Measurements from ENCODE around the gene INO80B. TPM values are rescaled to one million over a fixed set of nuclear protein-coding genes. Genes with fewer than 3 reads are reported as not detected.

INO80B gene
- total RNA-seq, 1 experiment from 2014 or later, result 26.5 TPM

DNA sequence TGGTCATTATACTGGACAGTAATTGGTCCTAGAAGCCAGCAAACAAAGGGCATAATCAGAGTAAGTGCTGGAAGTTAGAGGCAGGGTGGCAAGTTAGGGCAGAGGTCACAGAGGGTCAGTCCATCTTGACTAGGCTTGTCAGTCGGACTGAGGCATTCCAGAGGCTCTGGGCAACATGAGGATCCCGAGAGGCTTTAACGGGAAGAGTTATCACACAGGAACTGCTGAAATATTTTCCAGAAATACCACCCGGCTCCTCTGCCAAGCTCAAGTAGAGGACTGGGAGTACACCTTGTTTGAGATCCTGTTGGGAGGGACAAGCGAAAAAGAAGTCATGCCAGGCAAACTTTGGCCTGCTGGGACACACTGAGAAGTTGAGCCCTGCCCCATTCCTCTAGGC lies 47.2 kb upstream of the INO80B start:
- intact Hi-C loops (cut with micrococcal nuclease; ENCODE audit: unreplicated experiment), result no loop called here
- POLR2A ChIA-PET, result no interaction called here
- CTCF ChIA-PET, result no interaction called here
- 0 out of 2 replicates have a peak, but pooled peaks have one; percentile 14 for ATAC-seq
- TF ChIP-seq, protein P1, sequence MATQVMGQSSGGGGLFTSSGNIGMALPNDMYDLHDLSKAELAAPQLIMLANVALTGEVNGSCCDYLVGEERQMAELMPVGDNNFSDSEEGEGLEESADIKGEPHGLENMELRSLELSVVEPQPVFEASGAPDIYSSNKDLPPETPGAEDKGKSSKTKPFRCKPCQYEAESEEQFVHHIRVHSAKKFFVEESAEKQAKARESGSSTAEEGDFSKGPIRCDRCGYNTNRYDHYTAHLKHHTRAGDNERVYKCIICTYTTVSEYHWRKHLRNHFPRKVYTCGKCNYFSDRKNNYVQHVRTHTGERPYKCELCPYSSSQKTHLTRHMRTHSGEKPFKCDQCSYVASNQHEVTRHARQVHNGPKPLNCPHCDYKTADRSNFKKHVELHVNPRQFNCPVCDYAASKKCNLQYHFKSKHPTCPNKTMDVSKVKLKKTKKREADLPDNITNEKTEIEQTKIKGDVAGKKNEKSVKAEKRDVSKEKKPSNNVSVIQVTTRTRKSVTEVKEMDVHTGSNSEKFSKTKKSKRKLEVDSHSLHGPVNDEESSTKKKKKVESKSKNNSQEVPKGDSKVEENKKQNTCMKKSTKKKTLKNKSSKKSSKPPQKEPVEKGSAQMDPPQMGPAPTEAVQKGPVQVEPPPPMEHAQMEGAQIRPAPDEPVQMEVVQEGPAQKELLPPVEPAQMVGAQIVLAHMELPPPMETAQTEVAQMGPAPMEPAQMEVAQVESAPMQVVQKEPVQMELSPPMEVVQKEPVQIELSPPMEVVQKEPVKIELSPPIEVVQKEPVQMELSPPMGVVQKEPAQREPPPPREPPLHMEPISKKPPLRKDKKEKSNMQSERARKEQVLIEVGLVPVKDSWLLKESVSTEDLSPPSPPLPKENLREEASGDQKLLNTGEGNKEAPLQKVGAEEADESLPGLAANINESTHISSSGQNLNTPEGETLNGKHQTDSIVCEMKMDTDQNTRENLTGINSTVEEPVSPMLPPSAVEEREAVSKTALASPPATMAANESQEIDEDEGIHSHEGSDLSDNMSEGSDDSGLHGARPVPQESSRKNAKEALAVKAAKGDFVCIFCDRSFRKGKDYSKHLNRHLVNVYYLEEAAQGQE (IDR thresholded peaks at IDR 0.05; ENCODE audit: insufficient read depth in 1 of 2, low read depth in 2 of 2, low read length in 1 of 2), result no peak
- TF ChIP-seq SIN3A (IDR thresholded peaks at IDR 0.05; ENCODE audit: borderline replicate concordance, insufficient read depth, low read depth, low read length) (no peak), POLR2AphosphoS5 (IDR thresholded peaks at IDR 0.05; ENCODE audit: low read depth, low read length) (no peak), TCF7L2 (IDR thresholded peaks at IDR 0.05; ENCODE audit: low read depth, low read length) (no peak)
- TF ChIP-seq, protein P2, sequence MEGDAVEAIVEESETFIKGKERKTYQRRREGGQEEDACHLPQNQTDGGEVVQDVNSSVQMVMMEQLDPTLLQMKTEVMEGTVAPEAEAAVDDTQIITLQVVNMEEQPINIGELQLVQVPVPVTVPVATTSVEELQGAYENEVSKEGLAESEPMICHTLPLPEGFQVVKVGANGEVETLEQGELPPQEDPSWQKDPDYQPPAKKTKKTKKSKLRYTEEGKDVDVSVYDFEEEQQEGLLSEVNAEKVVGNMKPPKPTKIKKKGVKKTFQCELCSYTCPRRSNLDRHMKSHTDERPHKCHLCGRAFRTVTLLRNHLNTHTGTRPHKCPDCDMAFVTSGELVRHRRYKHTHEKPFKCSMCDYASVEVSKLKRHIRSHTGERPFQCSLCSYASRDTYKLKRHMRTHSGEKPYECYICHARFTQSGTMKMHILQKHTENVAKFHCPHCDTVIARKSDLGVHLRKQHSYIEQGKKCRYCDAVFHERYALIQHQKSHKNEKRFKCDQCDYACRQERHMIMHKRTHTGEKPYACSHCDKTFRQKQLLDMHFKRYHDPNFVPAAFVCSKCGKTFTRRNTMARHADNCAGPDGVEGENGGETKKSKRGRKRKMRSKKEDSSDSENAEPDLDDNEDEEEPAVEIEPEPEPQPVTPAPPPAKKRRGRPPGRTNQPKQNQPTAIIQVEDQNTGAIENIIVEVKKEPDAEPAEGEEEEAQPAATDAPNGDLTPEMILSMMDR (IDR thresholded peaks at IDR 0.05), result no peak
- Histone ChIP-seq H3K27ac (ENCODE audit: low read length) (no peak overlapping the region), H3K27me3 (ENCODE audit: control insufficient read depth, insufficient read depth, low read length) (no peaks in the 10 kb centered on the region), H3K36me3 (ENCODE audit: control insufficient read depth, insufficient read depth, low read length) (no peaks in the 10 kb centered on the region), H3K4me1 (ENCODE audit: control insufficient read depth, insufficient read depth, low read length) (no peaks in the 10 kb centered on the region), H3K9me3 (ENCODE audit: control insufficient read depth, insufficient read depth, low read depth, low read length) (no peaks in the 10 kb centered on the region), H3K4me3 (ENCODE audit: low read depth in 2 of 2, low read length in 2 of 2) (no peak overlapping the region)
- BruUV-seq (replicated peaks), result no TSS peak
- in situ Hi-C loops (cut with HindIII; ENCODE audit: low pct_unique_long_range_greater_than_20kb, low sequenced_read_pairs), result no loop called here
- no peak for DNase-seq (ENCODE audit: low read depth, low spot score)

DNA sequence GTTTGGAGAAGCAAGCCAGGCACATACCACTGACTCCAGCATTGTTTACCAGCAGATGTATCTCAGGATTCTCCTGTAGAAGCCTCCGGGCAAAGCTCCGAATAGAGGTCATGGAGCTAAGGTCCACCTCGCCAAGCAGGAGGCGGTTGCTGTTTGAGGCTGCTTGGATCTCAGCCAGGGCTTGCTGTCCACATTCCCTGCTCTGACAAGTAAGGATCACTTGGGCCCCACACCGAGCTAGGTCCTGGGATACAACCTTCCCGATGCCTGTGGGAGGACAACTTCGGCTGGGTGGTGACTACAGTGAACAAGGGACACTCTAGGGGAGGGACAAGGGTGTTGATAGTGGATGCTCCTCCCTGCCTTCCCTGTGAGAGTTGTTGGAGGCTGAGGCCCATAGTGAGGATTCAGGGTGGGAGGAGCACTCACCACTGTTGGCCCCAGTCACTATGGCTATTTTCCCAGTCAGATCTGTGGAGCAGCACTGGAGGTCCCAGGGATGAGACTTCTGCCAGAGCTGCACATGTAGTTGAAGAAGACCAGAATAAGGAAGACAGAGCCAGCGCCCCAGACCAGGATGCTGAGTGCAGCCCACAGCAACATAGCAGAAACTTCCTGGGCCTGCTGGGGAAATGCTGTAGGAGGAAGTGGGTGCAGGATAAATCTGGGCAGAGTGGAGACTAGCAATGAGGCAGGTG lies 41.7 kb upstream of the INO80B start:
- Histone ChIP-seq H3K4me3 (ENCODE audit: low read depth in 2 of 2, low read length in 2 of 2) (no peak overlapping the region), H3K36me3 (ENCODE audit: control insufficient read depth, insufficient read depth, low read length) (no peaks in the 10 kb centered on the region), H3K27me3 (ENCODE audit: control insufficient read depth, insufficient read depth, low read length) (no peaks in the 10 kb centered on the region), H3K27ac (ENCODE audit: low read length) (no peak overlapping the region), H3K4me1 (ENCODE audit: control insufficient read depth, insufficient read depth, low read length) (no peaks in the 10 kb centered on the region), H3K9me3 (ENCODE audit: control insufficient read depth, insufficient read depth, low read depth, low read length) (no peaks in the 10 kb centered on the region)
- BruUV-seq (replicated peaks), result no TSS peak
- POLR2A ChIA-PET, result no interaction called here
- ATAC-seq, result no peak
- TF ChIP-seq TCF7L2 (IDR thresholded peaks at IDR 0.05; ENCODE audit: low read depth, low read length) (no peak), POLR2AphosphoS5 (IDR thresholded peaks at IDR 0.05; ENCODE audit: low read depth, low read length) (no peak), SIN3A (IDR thresholded peaks at IDR 0.05; ENCODE audit: borderline replicate concordance, insufficient read depth, low read depth, low read length) (no peak)
- TF ChIP-seq, protein P2 (IDR thresholded peaks at IDR 0.05), result no peak
- TF ChIP-seq, protein P1 (IDR thresholded peaks at IDR 0.05; ENCODE audit: insufficient read depth in 1 of 2, low read depth in 2 of 2, low read length in 1 of 2), result no peak
- intact Hi-C loops (cut with micrococcal nuclease; ENCODE audit: unreplicated experiment) (no loop called here), in situ Hi-C loops (cut with HindIII; ENCODE audit: low pct_unique_long_range_greater_than_20kb, low sequenced_read_pairs) (no loop called here)
- no peak for DNase-seq (ENCODE audit: low read depth, low spot score)
- CTCF ChIA-PET, result no interaction called here
